Duodenal mucosa (tissue), 2 donors: ENCODE results near the gene CACNA1H.

Experiments
- H3K27ac ChIP-seq: one replicate; pipeline ENCODE4 v1.7.0; 2013; ENCODE audit warnings: low read depth, low read length
- H3K27me3 ChIP-seq, 2 donors: one replicate each; pipeline ENCODE4 v1.7.0; 2013; ENCODE audit warnings: low read length in 2 of 2, control low read depth in 1 of 2; ENCODE audit not compliant: insufficient read depth in 2 of 2, control insufficient read depth in 1 of 2
- H3K36me3 ChIP-seq, 2 donors: one replicate each; pipeline ENCODE4 v1.7.0; 2013; ENCODE audit warnings: low read length in 2 of 2, control low read depth in 1 of 2; ENCODE audit not compliant: insufficient read depth in 2 of 2, control insufficient read depth in 1 of 2
- H3K4me1 ChIP-seq, 2 donors: one replicate each; pipeline ENCODE4 v1.7.0; 2013; ENCODE audit warnings: low read length in 2 of 2, control low read depth in 1 of 2; ENCODE audit not compliant: insufficient read depth in 2 of 2, control insufficient read depth in 1 of 2
- H3K4me3 ChIP-seq, 2 donors: one replicate each; pipeline ENCODE4 v1.7.0; 2013; ENCODE audit warnings: low read length in 2 of 2, low read depth in 1 of 2
- H3K9ac ChIP-seq, 2 donors: one replicate each; pipeline ENCODE4 v1.7.0; 2013; ENCODE audit warnings: low read length in 2 of 2, low read depth in 1 of 2
- H3K9me3 ChIP-seq, 2 donors: one replicate each; pipeline ENCODE4 v1.7.0; 2013; ENCODE audit warnings: low read length in 2 of 2, control low read depth in 1 of 2; ENCODE audit not compliant: control insufficient read depth in 1 of 2

CACNA1H gene

DNA sequence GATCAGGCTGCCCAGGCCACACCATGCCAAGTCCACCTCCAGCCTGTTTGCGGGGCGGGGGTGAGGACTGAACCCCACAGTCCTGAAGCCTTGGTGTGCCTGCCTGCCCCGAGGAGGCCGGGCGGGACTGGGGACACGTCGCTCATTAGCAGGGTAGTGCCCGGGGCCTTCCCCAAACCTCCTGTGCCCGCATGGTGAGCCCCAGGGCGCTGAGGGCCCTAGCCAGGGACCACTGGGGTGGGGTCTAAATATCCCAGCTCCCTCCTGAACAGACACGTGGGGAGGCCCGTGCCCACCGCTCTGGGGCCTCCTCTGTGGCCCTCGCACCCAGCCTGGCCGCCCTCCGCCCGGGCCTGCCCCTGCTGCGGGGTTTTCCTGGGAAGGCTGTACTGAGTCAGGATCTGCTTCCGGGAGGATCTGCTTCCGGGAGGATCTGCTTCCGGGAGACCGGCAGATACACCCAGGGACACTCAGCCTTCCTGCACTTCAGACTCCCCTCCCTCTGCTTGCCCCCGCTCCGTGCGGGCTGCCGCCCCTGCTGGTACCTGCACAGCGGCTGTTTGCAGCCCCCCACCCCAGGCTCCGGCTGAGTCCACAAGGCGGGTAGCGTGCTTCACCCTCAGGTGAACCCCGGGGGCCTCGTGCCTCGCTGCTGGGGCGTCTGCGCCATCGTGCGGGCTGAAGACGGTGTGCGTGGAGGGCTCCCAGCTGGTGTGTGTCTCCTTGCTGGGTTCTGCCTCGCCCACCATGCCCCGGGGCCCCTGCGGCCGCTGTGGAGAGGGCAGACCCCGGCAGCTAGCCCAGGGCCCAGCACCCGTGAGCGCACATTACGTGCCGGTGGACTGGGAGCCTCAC, 23.6 kb upstream of the CACNA1H start:
- H3K9ac ChIP-seq = no peak overlapping the region
- peaks cover 5 to 8% of the 10 kb centered on the region in 2 donors for H3K4me1 ChIP-seq
- H3K4me3 ChIP-seq = no peak overlapping the region
- H3K27ac ChIP-seq = no peak overlapping the region
- no peaks in the 10 kb centered on the region for H3K9me3 ChIP-seq
- no peaks in the 10 kb centered on the region for H3K27me3 ChIP-seq
- no peaks in the 10 kb centered on the region for H3K36me3 ChIP-seq

- no peaks in the 10 kb centered on the region for H3K36me3 ChIP-seq
- H3K9me3 ChIP-seq = no peaks in the 10 kb centered on the region
- H3K27ac ChIP-seq = no peak overlapping the region
- peaks cover 5 to 8% of the 10 kb centered on the region in 2 donors for H3K4me1 ChIP-seq
- H3K27me3 ChIP-seq = no peaks in the 10 kb centered on the region
- no peak overlapping the region for H3K9ac ChIP-seq
- H3K4me3 ChIP-seq = no peak overlapping the region
Measured at GRCh38 chr16:1130382-1130781, 22.5 kb upstream of the CACNA1H start.

DNA sequence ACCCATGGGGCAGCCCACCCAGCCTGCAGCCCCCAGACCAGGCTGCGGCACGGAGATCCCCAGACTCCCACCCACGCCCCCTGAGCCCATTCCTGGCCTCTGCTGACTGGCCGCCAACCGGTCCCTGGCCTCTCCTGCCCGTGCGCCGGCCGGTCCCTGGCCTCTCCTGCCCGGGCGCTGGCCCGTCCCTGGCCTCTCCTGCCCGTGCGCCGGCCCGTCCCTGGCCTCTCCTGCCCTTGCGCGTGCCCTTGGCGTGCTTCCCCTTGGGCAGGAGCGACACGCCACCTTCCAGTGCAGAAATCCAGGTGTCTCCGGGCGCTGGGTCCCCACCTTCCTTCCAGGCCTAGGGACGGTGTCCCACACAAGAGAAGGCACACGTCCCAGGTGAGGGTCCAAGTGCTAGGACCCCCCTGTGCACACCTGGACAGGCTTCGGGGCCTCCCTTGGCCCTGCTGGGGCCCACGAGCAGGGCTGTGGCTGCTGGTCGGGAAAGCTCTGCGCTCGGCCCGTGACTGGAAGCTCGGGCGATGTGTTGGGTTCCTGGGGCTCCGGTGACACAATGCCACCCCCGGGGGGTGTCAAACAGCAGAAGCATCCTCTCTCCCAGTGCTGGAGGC, 21.4 kb upstream of the CACNA1H start:
- Histone ChIP-seq H3K36me3 (no peaks in the 10 kb centered on the region), H3K27me3 (no peaks in the 10 kb centered on the region), H3K9me3 (no peaks in the 10 kb centered on the region), H3K4me1 (peaks cover 5 to 8% of the 10 kb centered on the region in 2 donors), H3K4me3 (no peak overlapping the region), H3K9ac (no peak overlapping the region), H3K27ac (no peak overlapping the region)

DNA sequence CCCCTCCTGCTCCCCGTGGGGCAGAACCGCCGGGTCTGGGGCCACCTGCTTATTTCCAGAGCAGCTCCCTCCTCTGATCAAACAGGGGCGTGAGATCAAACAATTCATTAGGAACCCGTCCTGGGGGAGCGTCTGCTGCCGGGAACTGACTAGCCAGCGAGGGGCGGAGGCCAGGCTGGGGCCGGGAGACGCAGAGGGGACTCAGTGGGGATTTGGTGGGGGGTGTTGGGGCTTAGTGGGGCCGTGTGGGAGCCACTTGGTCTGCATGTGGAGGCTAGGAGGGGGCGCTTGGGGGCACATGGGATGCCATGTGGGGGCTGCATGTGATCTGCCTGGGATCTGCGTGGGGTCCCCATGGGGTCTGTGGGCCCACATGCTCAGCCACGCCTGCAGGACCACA, 20.5 kb upstream of the CACNA1H start:
- Histone ChIP-seq H3K4me3 (no peak overlapping the region), H3K27me3 (no peaks in the 10 kb centered on the region), H3K27ac (no peak overlapping the region)

GRCh38 chr16:1133271-1133670, 19.6 kb upstream of the CACNA1H start:
- H3K27ac ChIP-seq = no peak overlapping the region
- no peaks in the 10 kb centered on the region for H3K9me3 ChIP-seq
- no peaks in the 10 kb centered on the region for H3K36me3 ChIP-seq
- H3K4me1 ChIP-seq = peaks cover 5 to 8% of the 10 kb centered on the region in 2 donors
- H3K4me3 ChIP-seq = no peak overlapping the region
- H3K27me3 ChIP-seq = no peaks in the 10 kb centered on the region
- H3K9ac ChIP-seq = no peak overlapping the region

More for the DNA sequence above, 20.5 kb upstream of the CACNA1H start:
- peaks cover 5 to 8% of the 10 kb centered on the region in 2 donors for H3K4me1 ChIP-seq
- no peak overlapping the region for H3K9ac ChIP-seq
- H3K9me3 ChIP-seq = no peaks in the 10 kb centered on the region
- no peaks in the 10 kb centered on the region for H3K36me3 ChIP-seq

DNA sequence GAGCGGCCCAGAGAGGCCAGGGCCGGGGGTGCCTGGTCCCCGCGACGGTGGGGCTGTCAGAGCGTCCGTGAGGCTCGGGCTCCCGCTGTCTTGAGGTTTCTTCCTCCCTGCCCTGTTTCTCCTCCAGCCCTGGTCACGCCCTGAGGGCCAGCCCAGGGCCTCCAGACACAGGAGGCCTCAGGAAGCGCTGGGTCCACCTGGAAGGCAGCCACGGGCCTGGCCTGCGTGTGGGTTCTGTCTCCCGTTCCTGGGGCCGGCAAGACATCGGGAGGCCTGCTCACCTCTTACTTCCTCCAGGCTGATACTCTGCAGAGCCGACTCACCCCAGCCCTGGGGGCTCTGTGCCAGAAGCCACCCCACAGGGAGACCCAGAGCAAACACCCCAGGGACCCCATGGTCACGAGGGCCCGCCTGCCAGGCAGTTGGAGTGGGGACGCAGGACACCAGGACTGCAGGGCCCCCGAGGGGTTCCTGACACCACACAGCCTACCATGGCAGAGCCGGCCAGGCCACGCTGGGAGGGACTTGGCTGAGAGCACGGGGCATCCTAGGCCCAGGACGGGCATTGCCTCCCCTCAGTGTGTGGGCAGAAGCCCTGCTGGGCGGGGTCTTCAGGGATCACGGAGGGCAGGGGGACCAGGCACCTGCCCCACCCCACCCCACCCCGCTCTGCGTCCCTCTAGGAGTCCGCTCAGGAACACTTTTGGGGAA, 18.9 kb upstream of the CACNA1H start:
- peaks cover 5 to 8% of the 10 kb centered on the region in 2 donors for H3K4me1 ChIP-seq
- no peak overlapping the region for H3K4me3 ChIP-seq
- no peak overlapping the region for H3K9ac ChIP-seq
- H3K36me3 ChIP-seq = no peaks in the 10 kb centered on the region
- H3K9me3 ChIP-seq = no peaks in the 10 kb centered on the region
- H3K27ac ChIP-seq = no peak overlapping the region
- no peaks in the 10 kb centered on the region for H3K27me3 ChIP-seq

DNA sequence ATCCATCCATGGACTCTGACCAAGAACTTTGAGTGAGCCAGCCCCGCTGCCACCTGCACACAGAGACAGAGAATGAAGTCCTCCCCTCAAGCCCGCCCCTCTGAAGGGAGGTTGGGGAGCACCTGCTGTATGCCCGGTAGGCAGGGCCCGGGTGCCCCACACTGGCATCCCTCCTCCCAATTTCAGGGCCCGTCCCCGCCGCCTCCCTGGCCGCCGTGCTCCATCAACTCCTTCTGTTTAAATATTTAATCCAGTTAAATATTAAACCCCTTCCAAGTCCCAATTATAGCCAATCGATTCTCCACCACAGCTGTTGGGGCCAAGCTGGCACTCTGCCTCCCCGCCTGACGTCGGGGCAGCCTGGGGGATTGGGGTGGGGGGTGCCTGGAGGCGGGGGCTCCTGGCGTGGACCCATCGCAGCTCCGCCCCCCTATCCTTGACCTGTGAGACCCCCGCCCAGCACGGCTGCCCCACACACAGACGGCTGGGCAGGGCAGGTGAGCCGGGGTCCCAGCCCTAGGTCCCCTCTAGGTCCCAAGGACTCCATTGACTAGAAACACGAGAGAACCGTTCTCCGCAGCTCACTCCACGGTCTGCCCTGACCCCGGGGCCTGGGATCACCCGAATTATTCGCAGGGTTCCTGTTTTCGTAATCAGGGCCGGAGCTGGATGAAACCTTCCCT, 18.0 kb upstream of the CACNA1H start:
- Histone ChIP-seq H3K27me3 (no peaks in the 10 kb centered on the region), H3K36me3 (no peaks in the 10 kb centered on the region), H3K4me1 (peaks cover 5 to 8% of the 10 kb centered on the region in 2 donors), H3K27ac (no peak overlapping the region), H3K4me3 (no peak overlapping the region), H3K9me3 (no peaks in the 10 kb centered on the region), H3K9ac (no peak overlapping the region)

GRCh38 chr16:1135459-1135825, 17.5 kb upstream of the CACNA1H start:
- no peak overlapping the region for H3K27ac ChIP-seq

GRCh38 chr16:1137604-1138003, 15.3 kb upstream of the CACNA1H start:
- no peak overlapping the region for H3K27ac ChIP-seq
- H3K36me3 ChIP-seq = no peaks in the 10 kb centered on the region
- no peaks in the 10 kb centered on the region for H3K9me3 ChIP-seq
- peaks cover 5 to 8% of the 10 kb centered on the region in 2 donors for H3K4me1 ChIP-seq
- H3K27me3 ChIP-seq = no peaks in the 10 kb centered on the region
- H3K9ac ChIP-seq = no peak overlapping the region
- no peak overlapping the region for H3K4me3 ChIP-seq

More at GRCh38 chr16:1135459-1135825, 17.5 kb upstream of the CACNA1H start:
- H3K9me3 ChIP-seq = no peaks in the 10 kb centered on the region
- no peaks in the 10 kb centered on the region for H3K27me3 ChIP-seq
- H3K9ac ChIP-seq = no peak overlapping the region
- peaks cover 5 to 8% of the 10 kb centered on the region in 2 donors for H3K4me1 ChIP-seq
- H3K36me3 ChIP-seq = no peaks in the 10 kb centered on the region
- H3K4me3 ChIP-seq = no peak overlapping the region
